HepG2 (cell line): ENCODE measurements around the gene ZNF770. TPM values are rescaled to one million over a fixed set of nuclear protein-coding genes. Genes with fewer than 3 reads are reported as not detected.

Experiments
- ARNT2 ChIP-seq: sonication (generic); formaldehyde crosslinking; IDR thresholded peaks from 2 replicates; pipeline ENCODE4 v1.8.0; 2022; ENCODE audit warnings: mild to moderate bottlenecking, low read depth, missing genetic modification reagents, moderate library complexity
- ATAD3A ChIP-seq: sonication (generic); formaldehyde crosslinking; IDR thresholded peaks from 2 replicates; pipeline ENCODE4 v1.4.0; 2020; ENCODE audit warnings: missing genetic modification reagents
- CBX1 ChIP-seq: IDR thresholded peaks from one replicate; pipeline ENCODE4 v1.6.1; 2016; ENCODE audit warnings: antibody characterized with exemption, low read depth
- CEBPZ ChIP-seq: IDR thresholded peaks from 2 replicates; pipeline ENCODE4 v1.6.1; 2012; ENCODE audit warnings: low read length, improper control_type of control experiment
- GATAD2A ChIP-seq: IDR thresholded peaks from 2 replicates; pipeline ENCODE4 v1.6.1; 2016
- MED8 ChIP-seq: sonication (generic); formaldehyde crosslinking; IDR thresholded peaks from 2 replicates; pipeline ENCODE4 v1.8.1; 2023; ENCODE audit warnings: mild to moderate bottlenecking, missing genetic modification reagents; ENCODE audit not compliant: insufficient replicate concordance
- MXI1 ChIP-seq: IDR thresholded peaks from 3 replicates; pipeline ENCODE4 v1.6.1; 2012; ENCODE audit warnings: low read depth, low read length, inconsistent platforms, borderline replicate concordance
- NONO ChIP-seq, 2 experiments: fragments of 450-650 bp in 1 of 2; sonication (generic) in 1 of 2; formaldehyde crosslinking in 1 of 2; IDR thresholded peaks in 1 of 2; conservative IDR thresholded peaks in 1 of 2; 2 replicates each; pipeline versions ENCODE4 v1.6.1 to v1.8.0; 2017 to 2022; ENCODE audit warnings: mild to moderate bottlenecking in 1 of 2, missing genetic modification reagents in 1 of 2, moderate library complexity in 1 of 2
- SMARCE1 ChIP-seq: fragments of 450-650 bp; IDR thresholded peaks from 2 replicates; pipeline ENCODE4 v1.6.1; 2017; ENCODE audit warnings: borderline replicate concordance
- ZFP41 ChIP-seq: sonication (generic); formaldehyde crosslinking; IDR thresholded peaks from 2 replicates; pipeline ENCODE4 v1.4.0; 2020; ENCODE audit warnings: mild to moderate bottlenecking, missing genetic modification reagents, borderline replicate concordance
- ZNF180 ChIP-seq: sonication (generic); formaldehyde crosslinking; IDR thresholded peaks from 2 replicates; pipeline ENCODE4 v1.4.0; 2020; ENCODE audit warnings: low read depth, missing genetic modification reagents, borderline replicate concordance
- ZNF274 ChIP-seq: sonication (generic); formaldehyde crosslinking; IDR thresholded peaks from 2 replicates; pipeline ENCODE4 v1.5.1; 2020; ENCODE audit warnings: mild to moderate bottlenecking, missing genetic modification reagents
- ZNF530 ChIP-seq: sonication (generic); formaldehyde crosslinking; IDR thresholded peaks from 2 replicates; pipeline ENCODE4 v1.5.0; 2020; ENCODE audit warnings: low read depth, mild to moderate bottlenecking, missing genetic modification reagents
- ZNF878 ChIP-seq: sonication (generic); formaldehyde crosslinking; IDR thresholded peaks from 2 replicates; pipeline ENCODE4 v1.8.1; 2023; ENCODE audit warnings: mild to moderate bottlenecking, missing genetic modification reagents, moderate library complexity
- ZNF879 ChIP-seq: sonication (generic); formaldehyde crosslinking; IDR thresholded peaks from 2 replicates; pipeline ENCODE4 v1.8.1; 2023; ENCODE audit warnings: missing genetic modification reagents
- polyA plus RNA-seq, 8 experiments: library from polyadenylated mRNA; depleted of rRNA in 3 of 8; stranded (reverse) in 7 of 8; unstranded in 1 of 8; fragments of >200 nt; fragmentation: Illumina TruSeq in 4 of 8; extraction: Trizol in 4 of 8; gene quantifications; 2 replicates each; pipeline versions ENCODE4 v1.2.1 to v1.2.3, GENCODE V29; 2011 to 2016; ENCODE audit warnings: low read depth in 4 of 8, missing spikeins in 1 of 8, mixed read lengths in 1 of 8; ENCODE audit not compliant: insufficient read depth in 1 of 8
- total RNA-seq, 5 experiments: library from RNA; depleted of rRNA; stranded (reverse); fragments of >200 nt; fragmentation: Illumina TruSeq; extraction: Trizol; gene quantifications; 2 replicates each; pipeline ENCODE4 v1.2.3, GENCODE V29; 2016; ENCODE audit warnings: low read depth in 1 of 5
- TF ChIP-seq, protein P1 (sequence below): sonication (generic); formaldehyde crosslinking; IDR thresholded peaks from 2 replicates; pipeline ENCODE4 v1.5.0; 2020; ENCODE audit warnings: missing genetic modification reagents
- TF ChIP-seq, protein P2 (sequence below), 2 experiments: fragments of 450-650 bp in 1 of 2; sonication (generic) in 1 of 2; formaldehyde crosslinking; IDR thresholded peaks; 2 replicates each; pipeline versions ENCODE4 v1.5.0 to v1.8.0; 2020 to 2022; ENCODE audit warnings: mild to moderate bottlenecking in 1 of 2, missing genetic modification reagents in 1 of 2
- TF ChIP-seq, protein P3 (sequence below): sonication (generic); formaldehyde crosslinking; IDR thresholded peaks from 2 replicates; pipeline ENCODE4 v1.4.0; 2020; ENCODE audit warnings: mild to moderate bottlenecking, missing genetic modification reagents, borderline replicate concordance
- TF ChIP-seq, protein P4 (sequence below): sonication (generic); formaldehyde crosslinking; IDR thresholded peaks from 2 replicates; pipeline ENCODE4 v1.4.0; 2020; ENCODE audit warnings: missing genetic modification reagents, mild to moderate bottlenecking, borderline replicate concordance

ZNF770 gene
- total and polyA plus RNA-seq, 2 of the 13 experiments (the other 11 are each of a cell fraction or from before 2014, with no cell fraction given) = 15.5 to 33.1 TPM

GRCh38 chr15:34969340-34970097, 18.6 kb downstream of the ZNF770 start, which contains the start of gene AQR (continued):
- no peak for TF ChIP-seq ZNF530
- no peak for TF ChIP-seq ZNF878 (CRISPR knock-in tag)
- TF ChIP-seq, protein P1, sequence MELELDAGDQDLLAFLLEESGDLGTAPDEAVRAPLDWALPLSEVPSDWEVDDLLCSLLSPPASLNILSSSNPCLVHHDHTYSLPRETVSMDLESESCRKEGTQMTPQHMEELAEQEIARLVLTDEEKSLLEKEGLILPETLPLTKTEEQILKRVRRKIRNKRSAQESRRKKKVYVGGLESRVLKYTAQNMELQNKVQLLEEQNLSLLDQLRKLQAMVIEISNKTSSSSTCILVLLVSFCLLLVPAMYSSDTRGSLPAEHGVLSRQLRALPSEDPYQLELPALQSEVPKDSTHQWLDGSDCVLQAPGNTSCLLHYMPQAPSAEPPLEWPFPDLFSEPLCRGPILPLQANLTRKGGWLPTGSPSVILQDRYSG (CRISPR knock-in tag) = no peak
- no peak; the same call in none of the 2 replicates for TF ChIP-seq GATAD2A (CRISPR knock-in tag)
- no peak for TF ChIP-seq ATAD3A
- no peak for TF ChIP-seq SMARCE1
- TF ChIP-seq ZNF180 (CRISPR knock-in tag) = no peak
- no peak for TF ChIP-seq NONO (IDR thresholded peaks at IDR 0.05)
- TF ChIP-seq NONO (CRISPR knock-in tag; conservative IDR thresholded peaks at IDR 0.05) = peak; percentile 97
- TF ChIP-seq CBX1 = peak; percentile 87
- TF ChIP-seq ARNT2 (CRISPR knock-in tag) = peak; percentile 71; the same call in 1 of the 2 replicates
- TF ChIP-seq, protein P2, sequence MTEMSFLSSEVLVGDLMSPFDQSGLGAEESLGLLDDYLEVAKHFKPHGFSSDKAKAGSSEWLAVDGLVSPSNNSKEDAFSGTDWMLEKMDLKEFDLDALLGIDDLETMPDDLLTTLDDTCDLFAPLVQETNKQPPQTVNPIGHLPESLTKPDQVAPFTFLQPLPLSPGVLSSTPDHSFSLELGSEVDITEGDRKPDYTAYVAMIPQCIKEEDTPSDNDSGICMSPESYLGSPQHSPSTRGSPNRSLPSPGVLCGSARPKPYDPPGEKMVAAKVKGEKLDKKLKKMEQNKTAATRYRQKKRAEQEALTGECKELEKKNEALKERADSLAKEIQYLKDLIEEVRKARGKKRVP (CRISPR knock-in tag; IDR thresholded peaks at IDR 0.05) = peak in 1 of 2 experiments; percentile 78; a peak in 2 of 4 replicates
- TF ChIP-seq, protein P3, sequence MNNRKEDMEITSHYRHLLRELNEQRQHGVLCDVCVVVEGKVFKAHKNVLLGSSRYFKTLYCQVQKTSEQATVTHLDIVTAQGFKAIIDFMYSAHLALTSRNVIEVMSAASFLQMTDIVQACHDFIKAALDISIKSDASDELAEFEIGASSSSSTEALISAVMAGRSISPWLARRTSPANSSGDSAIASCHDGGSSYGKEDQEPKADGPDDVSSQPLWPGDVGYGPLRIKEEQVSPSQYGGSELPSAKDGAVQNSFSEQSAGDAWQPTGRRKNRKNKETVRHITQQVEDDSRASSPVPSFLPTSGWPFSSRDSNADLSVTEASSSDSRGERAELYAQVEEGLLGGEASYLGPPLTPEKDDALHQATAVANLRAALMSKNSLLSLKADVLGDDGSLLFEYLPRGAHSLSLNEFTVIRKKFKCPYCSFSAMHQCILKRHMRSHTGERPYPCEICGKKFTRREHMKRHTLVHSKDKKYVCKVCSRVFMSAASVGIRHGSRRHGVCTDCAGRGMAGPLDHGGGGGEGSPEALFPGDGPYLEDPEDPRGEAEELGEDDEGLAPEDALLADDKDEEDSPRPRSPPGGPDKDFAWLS (CRISPR knock-in tag) = no peak
- TF ChIP-seq ZNF879 = no peak
- no peak for TF ChIP-seq MED8 (CRISPR knock-in tag)
- TF ChIP-seq, protein P4, sequence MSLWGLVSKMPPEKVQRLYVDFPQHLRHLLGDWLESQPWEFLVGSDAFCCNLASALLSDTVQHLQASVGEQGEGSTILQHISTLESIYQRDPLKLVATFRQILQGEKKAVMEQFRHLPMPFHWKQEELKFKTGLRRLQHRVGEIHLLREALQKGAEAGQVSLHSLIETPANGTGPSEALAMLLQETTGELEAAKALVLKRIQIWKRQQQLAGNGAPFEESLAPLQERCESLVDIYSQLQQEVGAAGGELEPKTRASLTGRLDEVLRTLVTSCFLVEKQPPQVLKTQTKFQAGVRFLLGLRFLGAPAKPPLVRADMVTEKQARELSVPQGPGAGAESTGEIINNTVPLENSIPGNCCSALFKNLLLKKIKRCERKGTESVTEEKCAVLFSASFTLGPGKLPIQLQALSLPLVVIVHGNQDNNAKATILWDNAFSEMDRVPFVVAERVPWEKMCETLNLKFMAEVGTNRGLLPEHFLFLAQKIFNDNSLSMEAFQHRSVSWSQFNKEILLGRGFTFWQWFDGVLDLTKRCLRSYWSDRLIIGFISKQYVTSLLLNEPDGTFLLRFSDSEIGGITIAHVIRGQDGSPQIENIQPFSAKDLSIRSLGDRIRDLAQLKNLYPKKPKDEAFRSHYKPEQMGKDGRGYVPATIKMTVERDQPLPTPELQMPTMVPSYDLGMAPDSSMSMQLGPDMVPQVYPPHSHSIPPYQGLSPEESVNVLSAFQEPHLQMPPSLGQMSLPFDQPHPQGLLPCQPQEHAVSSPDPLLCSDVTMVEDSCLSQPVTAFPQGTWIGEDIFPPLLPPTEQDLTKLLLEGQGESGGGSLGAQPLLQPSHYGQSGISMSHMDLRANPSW = no peak
- TF ChIP-seq CEBPZ = no peak
- TF ChIP-seq MXI1 = peak; percentile 79; the same call in 2 of the 3 replicates
- TF ChIP-seq ZNF274 (CRISPR knock-in tag) = peak; percentile 27; the same call in 1 of the 2 replicates
- no peak for TF ChIP-seq ZFP41
